H9 (cell line): ENCODE results near the gene OOEP. TPM values are rescaled to one million over a fixed set of nuclear protein-coding genes. Genes with fewer than 3 reads are reported as not detected.

Experiments
- DNase-seq: peaks from one replicate; pipeline ENCODE4 v3.0.0-alpha.2; 2017
- H2AFZ ChIP-seq: one replicate; pipeline ENCODE4 v1.6.1; 2013; ENCODE audit warnings: mild to moderate bottlenecking, low read length, control low read depth, moderate library complexity
- H2AK5ac ChIP-seq: 2 replicates; pipeline ENCODE4 v1.6.1; 2013; ENCODE audit warnings: low read length, control low read depth, mixed read lengths; ENCODE audit not compliant: insufficient read length
- H2BK120ac ChIP-seq: one replicate; pipeline ENCODE4 v1.6.1; 2013; ENCODE audit warnings: low read depth, mild to moderate bottlenecking, low read length, control low read depth, inconsistent platforms; ENCODE audit not compliant: poor library complexity, severe bottlenecking
- H2BK12ac ChIP-seq: 2 replicates; pipeline ENCODE4 v1.6.1; 2013; ENCODE audit warnings: low read length, control low read depth, mixed read lengths, low read depth; ENCODE audit not compliant: insufficient read length
- H2BK15ac ChIP-seq: 2 replicates; pipeline ENCODE4 v1.6.1; 2013; ENCODE audit warnings: low read depth, low read length, control low read depth
- H2BK20ac ChIP-seq: one replicate; pipeline ENCODE4 v1.6.1; 2013; ENCODE audit warnings: low read depth, mild to moderate bottlenecking, low read length, control low read depth, inconsistent platforms; ENCODE audit not compliant: poor library complexity, severe bottlenecking
- H2BK5ac ChIP-seq: 2 replicates; pipeline ENCODE4 v1.6.1; 2013; ENCODE audit warnings: low read length, control low read depth, mixed read lengths; ENCODE audit not compliant: insufficient read length
- H3K14ac ChIP-seq: 2 replicates; pipeline ENCODE4 v1.6.1; 2013; ENCODE audit warnings: low read length, control low read depth; ENCODE audit not compliant: insufficient read depth
- H3K18ac ChIP-seq: 2 replicates; pipeline ENCODE4 v1.6.1; 2013; ENCODE audit warnings: low read depth, mild to moderate bottlenecking, mixed read lengths, low read length, control low read depth; ENCODE audit not compliant: insufficient read length
- H3K23ac ChIP-seq: 2 replicates; pipeline ENCODE4 v1.6.1; 2013; ENCODE audit warnings: low read length, control low read depth, mixed read lengths, low read depth; ENCODE audit not compliant: insufficient read length
- H3K23me2 ChIP-seq: 2 replicates; pipeline ENCODE4 v1.6.1; 2013; ENCODE audit warnings: low read depth, mild to moderate bottlenecking, mixed read lengths, low read length, control low read depth; ENCODE audit not compliant: insufficient read length, poor library complexity, severe bottlenecking
- H3K27ac ChIP-seq: 2 replicates; pipeline ENCODE4 v1.5.1; 2013; ENCODE audit warnings: low read length, control low read depth, mixed read lengths, low read depth; ENCODE audit not compliant: insufficient read length
- H3K27me3 ChIP-seq: 2 replicates; pipeline ENCODE4 v1.6.1; 2013; ENCODE audit warnings: low read length, control low read depth, inconsistent platforms; ENCODE audit not compliant: insufficient read depth
- H3K4ac ChIP-seq: 2 replicates; pipeline ENCODE4 v1.6.1; 2013; ENCODE audit warnings: low read depth, mild to moderate bottlenecking, control low read depth, inconsistent platforms, low read length, moderate library complexity
- H3K4me1 ChIP-seq: 2 replicates; pipeline ENCODE4 v1.6.1; 2013; ENCODE audit warnings: low read length, control low read depth, inconsistent platforms; ENCODE audit not compliant: insufficient read depth
- H3K4me2 ChIP-seq: 2 replicates; pipeline ENCODE4 v1.6.1; 2013; ENCODE audit warnings: low read length, control low read depth, mixed read lengths; ENCODE audit not compliant: insufficient read length, insufficient read depth
- H3K56ac ChIP-seq: 2 replicates; pipeline ENCODE4 v1.6.1; 2013; ENCODE audit warnings: low read depth, mild to moderate bottlenecking, mixed read lengths, low read length, control low read depth; ENCODE audit not compliant: insufficient read length
- H3K79me1 ChIP-seq: 2 replicates; pipeline ENCODE4 v1.6.1; 2013; ENCODE audit warnings: low read depth, mild to moderate bottlenecking, moderate library complexity, low read length, control low read depth, inconsistent platforms; ENCODE audit not compliant: insufficient read depth, poor library complexity, severe bottlenecking
- H3K79me2 ChIP-seq: 2 replicates; pipeline ENCODE4 v1.6.1; 2013; ENCODE audit warnings: low read length, control low read depth, inconsistent platforms; ENCODE audit not compliant: insufficient read depth
- H3K9ac ChIP-seq: 2 replicates; pipeline ENCODE4 v1.6.1; 2013; ENCODE audit warnings: low read length, control low read depth, mixed read lengths; ENCODE audit not compliant: insufficient read length; ENCODE audit errors: extremely low read depth
- H3K9me3 ChIP-seq: one replicate; pipeline ENCODE4 v1.6.1; 2013; ENCODE audit warnings: low read depth, low read length, inconsistent platforms; ENCODE audit not compliant: control insufficient read depth
- H3T11ph ChIP-seq: one replicate; pipeline ENCODE4 v1.6.1; 2013; ENCODE audit warnings: mild to moderate bottlenecking, low read length, control low read depth, inconsistent platforms
- H4K20me1 ChIP-seq: one replicate; pipeline ENCODE4 v1.6.1; 2013; ENCODE audit not compliant: control insufficient read depth, insufficient read length, insufficient read depth
- H4K5ac ChIP-seq: 2 replicates; pipeline ENCODE4 v1.6.1; 2013; ENCODE audit warnings: low read depth, mild to moderate bottlenecking, mixed read lengths, low read length, control low read depth; ENCODE audit not compliant: insufficient read length
- H4K8ac ChIP-seq: replicated peaks from 2 replicates; pipeline ENCODE4 v1.6.1; 2013; ENCODE audit warnings: low read length, control low read depth, mixed read lengths, low read depth; ENCODE audit not compliant: insufficient read length
- H4K91ac ChIP-seq: 2 replicates; pipeline ENCODE4 v1.6.1; 2013; ENCODE audit warnings: low read depth, mild to moderate bottlenecking, moderate library complexity, mixed read lengths, low read length, control low read depth; ENCODE audit not compliant: insufficient read length
- H3K27ac Mint-ChIP-seq, 3 experiments: 2 replicates in 2 of 3; 3 replicates in 1 of 3; pipeline ENCODE4 v1.8.0; 2020 to 2021; ENCODE audit warnings: mixed read lengths in 3 of 3, mild to moderate bottlenecking in 1 of 3, moderate library complexity in 1 of 3
- H3K27me3 Mint-ChIP-seq: 2 replicates; pipeline ENCODE4 v1.8.0; 2021; ENCODE audit warnings: low read depth, mild to moderate bottlenecking, moderate library complexity, mixed read lengths
- H3K36me3 Mint-ChIP-seq, 3 experiments: 2 replicates in 2 of 3; 3 replicates in 1 of 3; pipeline ENCODE4 v1.8.0; 2020 to 2021; ENCODE audit warnings: low read depth in 3 of 3, mixed read lengths in 3 of 3; ENCODE audit not compliant: insufficient read depth in 1 of 3
- H3K4me1 Mint-ChIP-seq, 2 experiments: 2 replicates each; pipeline ENCODE4 v1.8.0; 2020; ENCODE audit warnings: mixed read lengths in 2 of 2
- H3K4me3 Mint-ChIP-seq, 2 experiments: 2 replicates in 1 of 2; 3 replicates in 1 of 2; pipeline ENCODE4 v1.8.0; 2020 to 2021; ENCODE audit warnings: mild to moderate bottlenecking in 2 of 2, mixed read lengths in 2 of 2, moderate library complexity in 1 of 2
- H3K9me3 Mint-ChIP-seq, 2 experiments: 2 replicates in 1 of 2; 3 replicates in 1 of 2; pipeline ENCODE4 v1.8.0; 2020; ENCODE audit warnings: mild to moderate bottlenecking in 2 of 2, mixed read lengths in 2 of 2, moderate library complexity in 1 of 2
- CTCF ChIP-seq: fragments of 200-600 bp; sonication (generic); conservative IDR thresholded peaks from 3 replicates; pipeline ENCODE4 v1.8.0; 2021; ENCODE audit warnings: antibody characterized with exemption, mild to moderate bottlenecking
- WGBS: extraction: QIAGEN DNeasy Blood & Tissue Kit; methylation state at CpG from one replicate; pipeline ENCODE4 v1.1.7; 2013; ENCODE audit warnings: missing lambda C conversion rate, low lambda C conversion rate, mixed read lengths; ENCODE audit not compliant: insufficient read length; ENCODE audit errors: extremely low coverage; 5-methylcytosine and 5-hydroxymethylcytosine counted together
- total RNA-seq: library from RNA; stranded (reverse); gene quantifications from 2 replicates; pipeline ENCODE4 v1.2.1, GENCODE V29; 2021

OOEP gene
- total RNA-seq, 1 experiment from 2014 or later, result not detected

GRCh38 chr6:73323323-73323722 lies 46.4 kb downstream of the OOEP start:
- DNase-seq, result no peak
- H4K8ac ChIP-seq, result no peak overlapping the region
- H2AK5ac ChIP-seq, result no peak overlapping the region
- no peak overlapping the region for H3T11ph ChIP-seq
- H3K36me3 Mint-ChIP-seq, result peaks cover 0 to 7% (median 2%) of the 10 kb centered on the region in 3 experiments; a peak in 5 of 7 replicates
- no peak overlapping the region for H3K9ac ChIP-seq
- no peak overlapping the region for H2BK20ac ChIP-seq
- H3K27me3 ChIP-seq, result no peaks in the 10 kb centered on the region
- no peak overlapping the region for H2BK15ac ChIP-seq
- no peak overlapping the region for H2BK12ac ChIP-seq
- H3K14ac ChIP-seq, result no peak overlapping the region
- H2BK5ac ChIP-seq, result no peak overlapping the region
- no peaks in the 10 kb centered on the region for H3K79me2 ChIP-seq
- no peak overlapping the region for H2AFZ ChIP-seq
- TF ChIP-seq CTCF, result no peak
- no peaks in the 10 kb centered on the region for H3K4me1 ChIP-seq
- no peaks in the 10 kb centered on the region for H4K20me1 ChIP-seq
- no peak overlapping the region for H3K56ac ChIP-seq
- no peak overlapping the region for H3K4me2 ChIP-seq
- no peak overlapping the region for H3K27ac Mint-ChIP-seq
- no peak overlapping the region for H3K18ac ChIP-seq
- peaks cover under 1% of the 10 kb centered on the region for H3K9me3 ChIP-seq
- H3K79me1 ChIP-seq, result no peaks in the 10 kb centered on the region
- H3K4ac ChIP-seq, result no peak overlapping the region
- H4K5ac ChIP-seq, result no peak overlapping the region
- no peak overlapping the region for H3K23ac ChIP-seq
- no peaks in the 10 kb centered on the region for H3K23me2 ChIP-seq
- WGBS, result no CpG with 5 or more reads among the region's 2 CpGs
- H3K27ac ChIP-seq, result no peak overlapping the region
- H3K9me3 Mint-ChIP-seq, result peaks cover 13 to 15% of the 10 kb centered on the region in 2 experiments
- H4K91ac ChIP-seq, result no peak overlapping the region
- H3K4me1 Mint-ChIP-seq, result peaks cover 5 to 6% of the 10 kb centered on the region in 2 experiments; a peak in 3 of 4 replicates
- H3K4me3 Mint-ChIP-seq, result no peak overlapping the region
- H3K27me3 Mint-ChIP-seq, result no peaks in the 10 kb centered on the region
- H2BK120ac ChIP-seq, result no peak overlapping the region

Other genes starting within 250 kb of the OOEP start
- gene KHDC1L, start 144.4 kb downstream of the OOEP start, total RNA-seq, result 0.37 TPM in 1 of 2 replicates, not detected in the other
- 7.7 and 7.8 TPM in 2 replicates for gene KHDC1, start 106.7 kb downstream of the OOEP start, total RNA-seq
- gene DPPA5, start 15.6 kb downstream of the OOEP start, total RNA-seq, result 1.2 TPM in 2 replicates
- gene KHDC3L, start 7.2 kb downstream of the OOEP start, total RNA-seq, result 0.22 TPM in 1 of 2 replicates, not detected in the other
- gene DDX43, start 24.9 kb upstream of the OOEP start, total RNA-seq, result 0.33 TPM in 1 of 2 replicates, not detected in the other
- gene CGAS, start 82.4 kb upstream of the OOEP start, total RNA-seq, result 1.7 and 1.8 TPM in 2 replicates
- 23.9 and 27.8 TPM in 2 replicates for gene MTO1, start 91.8 kb upstream of the OOEP start, total RNA-seq
- gene EEF1A1, start 151.1 kb upstream of the OOEP start, total RNA-seq, result 13,057 and 13,182 TPM in 2 replicates